Panc1 (cell line): ENCODE measurements around the gene LIPA. TPM values are rescaled to one million over a fixed set of nuclear protein-coding genes. Genes with fewer than 3 reads are reported as not detected.
A peak's percentile ranks its signal among the peaks of the same experiment; 100 is the strongest.

Experiments
- ATAC-seq: fragments of 200-7000 bp; cut with Tn5 transposase; 2 replicates; pipeline ENCODE4 v1.9.1; 2020; ENCODE audit warnings: mild to moderate bottlenecking, moderate library complexity
- BruUV-seq: library from RNA; stranded (reverse); fragments of 400-500 nt; replicated peaks from 2 replicates; lab custom pipeline; 2021; lab: Mats Ljungman, UMichigan
- CTCF ChIA-PET: fragments of 300-600 bp; sonication (Branson Sonifier 250); formaldehyde crosslinking; loops from one replicate; lab custom pipeline; 2022; ENCODE audit warnings: antibody characterized with exemption; lab: Charles Lee
- POLR2A ChIA-PET: fragments of 300-600 bp; sonication (Branson Sonifier 250); formaldehyde crosslinking; loops from one replicate; lab custom pipeline; 2022; ENCODE audit warnings: antibody characterized with exemption; lab: Charles Lee
- DNase-seq: peaks from one replicate; pipeline ENCODE4 v3.0.0-alpha.2; 2010; ENCODE audit warnings: low read depth, low spot score
- H3K27ac ChIP-seq: 2 replicates; pipeline ENCODE4 v1.5.1; 2011; ENCODE audit warnings: mild to moderate bottlenecking, low read length, inconsistent platforms
- H3K27me3 ChIP-seq: fragments of 200-500 bp; sonication (Bioruptor generic); 2 replicates; pipeline ENCODE4 v1.6.0; 2014; ENCODE audit warnings: low read length, inconsistent platforms; ENCODE audit not compliant: control insufficient read depth, insufficient read depth
- H3K36me3 ChIP-seq: fragments of 200-500 bp; sonication (Bioruptor generic); 2 replicates; pipeline ENCODE4 v1.5.1; 2014; ENCODE audit warnings: inconsistent platforms, mild to moderate bottlenecking, low read length, moderate library complexity; ENCODE audit not compliant: control insufficient read depth, insufficient read depth
- H3K4me1 ChIP-seq: 2 replicates; pipeline ENCODE4 v1.5.1; 2011; ENCODE audit warnings: inconsistent platforms, mild to moderate bottlenecking, low read length, moderate library complexity; ENCODE audit not compliant: control insufficient read depth, insufficient read depth
- H3K4me3 ChIP-seq, 2 experiments: 2 replicates each; pipeline ENCODE4 v1.5.1; 2011 to 2012; ENCODE audit warnings: low read depth in 2 of 2, low read length in 2 of 2, mild to moderate bottlenecking in 2 of 2, inconsistent platforms in 1 of 2, moderate library complexity in 1 of 2
- H3K9me3 ChIP-seq: fragments of 200-500 bp; sonication (Bioruptor generic); 2 replicates; pipeline ENCODE4 v1.5.1; 2014; ENCODE audit warnings: low read depth, mild to moderate bottlenecking, inconsistent platforms, low read length, moderate library complexity; ENCODE audit not compliant: control insufficient read depth, insufficient read depth
- POLR2AphosphoS5 ChIP-seq: IDR thresholded peaks from 2 replicates; pipeline ENCODE4 v1.6.1; 2012; ENCODE audit warnings: mild to moderate bottlenecking, low read depth, low read length, moderate library complexity
- SIN3A ChIP-seq: IDR thresholded peaks from 2 replicates; pipeline ENCODE4 v1.6.1; 2012; ENCODE audit warnings: low read depth, mild to moderate bottlenecking, low read length, moderate library complexity, borderline replicate concordance; ENCODE audit not compliant: insufficient read depth
- TCF7L2 ChIP-seq: IDR thresholded peaks from 2 replicates; pipeline ENCODE4 v1.6.1; 2011; ENCODE audit warnings: mild to moderate bottlenecking, low read depth, low read length, inconsistent platforms
- in situ Hi-C: cut with HindIII; loops from 2 replicates; pipeline ENCODE4 v1.10.0; 2016; ENCODE audit warnings: low sequenced_read_pairs, low pct_unique_long_range_greater_than_20kb
- intact Hi-C: fragments of 100-400 bp; cut with micrococcal nuclease; formaldehyde crosslinking; loops from one replicate; pipeline ENCODE4 v1.10.0; 2022; ENCODE audit not compliant: unreplicated experiment
- total RNA-seq: library from RNA; stranded (reverse); gene quantifications from one replicate; pipeline ENCODE4 v1.2.1, GENCODE V29; 2021; ENCODE audit not compliant: unreplicated experiment
- TF ChIP-seq, protein P1 (sequence below): fragments of 450-650 bp; IDR thresholded peaks from 2 replicates; pipeline ENCODE4 v1.5.1; 2017; ENCODE audit warnings: mild to moderate bottlenecking
- TF ChIP-seq, protein P2 (sequence below), 2 experiments: IDR thresholded peaks; 2 replicates each; pipeline ENCODE4 v1.6.1; 2011 to 2012; ENCODE audit warnings: low read depth in 2 of 2, control low read depth in 1 of 2, low read length in 1 of 2, mild to moderate bottlenecking in 1 of 2, moderate library complexity in 1 of 2; ENCODE audit not compliant: insufficient read depth in 1 of 2

The LIPA gene
- total RNA-seq, 1 experiment from 2014 or later = 172 TPM

DNA sequence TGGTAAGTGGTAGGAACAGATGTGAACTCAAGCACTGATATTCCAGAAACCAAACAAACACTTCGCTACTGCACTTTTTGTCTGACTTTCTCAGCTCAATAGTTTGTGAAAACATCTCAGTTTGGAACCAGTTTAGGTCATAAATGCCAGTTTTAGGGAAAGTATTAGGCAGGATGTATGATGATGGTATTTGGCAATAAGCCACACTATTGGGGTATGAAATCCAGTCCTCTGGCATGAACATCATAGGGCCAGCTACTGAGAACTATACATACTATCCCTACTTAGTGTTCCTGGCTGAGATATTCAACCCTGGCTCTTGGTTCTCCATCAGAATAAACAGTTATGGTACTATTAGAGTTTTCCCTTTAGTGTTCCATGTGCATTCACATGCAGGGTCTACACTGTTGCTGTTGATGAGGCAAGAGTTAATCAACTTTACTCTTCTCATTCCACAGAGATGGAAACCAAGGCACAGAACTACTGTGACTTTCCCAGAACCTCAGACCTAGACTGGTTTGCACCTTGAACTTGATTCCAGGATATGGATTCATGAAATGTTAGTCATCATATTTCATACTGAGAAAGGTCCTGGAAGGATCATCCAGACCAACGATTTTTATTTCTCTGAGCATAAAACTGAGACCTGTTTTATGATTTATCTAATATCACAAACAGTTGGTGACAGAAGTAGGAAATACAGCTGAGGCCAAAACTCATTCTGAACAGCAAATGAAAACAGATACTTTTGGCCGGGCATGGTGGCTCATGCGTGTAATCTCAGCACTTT lies 30.2 kb upstream of the LIPA start:
- Histone ChIP-seq H3K27me3 (no peaks in the 10 kb centered on the region), H3K4me1 (peaks cover 60% of the 10 kb centered on the region), H3K27ac (peak overlapping the region; percentile 98), H3K4me3 (no peak overlapping the region), H3K36me3 (no peaks in the 10 kb centered on the region), H3K9me3 (no peaks in the 10 kb centered on the region)
- POLR2A ChIA-PET = interaction anchor here (0.5 kb wide), 1 partner anchor 98 kb away, joined by 3 read pairs; no protein-coding TSS in a partner anchor
- no TSS peak for BruUV-seq
- intact Hi-C loops (no loop called here), in situ Hi-C loops (no loop called here)
- CTCF ChIA-PET = no interaction called here
- no peak for TF ChIP-seq TCF7L2
- no peak for TF ChIP-seq POLR2AphosphoS5
- TF ChIP-seq, protein P1, sequence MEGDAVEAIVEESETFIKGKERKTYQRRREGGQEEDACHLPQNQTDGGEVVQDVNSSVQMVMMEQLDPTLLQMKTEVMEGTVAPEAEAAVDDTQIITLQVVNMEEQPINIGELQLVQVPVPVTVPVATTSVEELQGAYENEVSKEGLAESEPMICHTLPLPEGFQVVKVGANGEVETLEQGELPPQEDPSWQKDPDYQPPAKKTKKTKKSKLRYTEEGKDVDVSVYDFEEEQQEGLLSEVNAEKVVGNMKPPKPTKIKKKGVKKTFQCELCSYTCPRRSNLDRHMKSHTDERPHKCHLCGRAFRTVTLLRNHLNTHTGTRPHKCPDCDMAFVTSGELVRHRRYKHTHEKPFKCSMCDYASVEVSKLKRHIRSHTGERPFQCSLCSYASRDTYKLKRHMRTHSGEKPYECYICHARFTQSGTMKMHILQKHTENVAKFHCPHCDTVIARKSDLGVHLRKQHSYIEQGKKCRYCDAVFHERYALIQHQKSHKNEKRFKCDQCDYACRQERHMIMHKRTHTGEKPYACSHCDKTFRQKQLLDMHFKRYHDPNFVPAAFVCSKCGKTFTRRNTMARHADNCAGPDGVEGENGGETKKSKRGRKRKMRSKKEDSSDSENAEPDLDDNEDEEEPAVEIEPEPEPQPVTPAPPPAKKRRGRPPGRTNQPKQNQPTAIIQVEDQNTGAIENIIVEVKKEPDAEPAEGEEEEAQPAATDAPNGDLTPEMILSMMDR = no peak
- TF ChIP-seq, protein P2, sequence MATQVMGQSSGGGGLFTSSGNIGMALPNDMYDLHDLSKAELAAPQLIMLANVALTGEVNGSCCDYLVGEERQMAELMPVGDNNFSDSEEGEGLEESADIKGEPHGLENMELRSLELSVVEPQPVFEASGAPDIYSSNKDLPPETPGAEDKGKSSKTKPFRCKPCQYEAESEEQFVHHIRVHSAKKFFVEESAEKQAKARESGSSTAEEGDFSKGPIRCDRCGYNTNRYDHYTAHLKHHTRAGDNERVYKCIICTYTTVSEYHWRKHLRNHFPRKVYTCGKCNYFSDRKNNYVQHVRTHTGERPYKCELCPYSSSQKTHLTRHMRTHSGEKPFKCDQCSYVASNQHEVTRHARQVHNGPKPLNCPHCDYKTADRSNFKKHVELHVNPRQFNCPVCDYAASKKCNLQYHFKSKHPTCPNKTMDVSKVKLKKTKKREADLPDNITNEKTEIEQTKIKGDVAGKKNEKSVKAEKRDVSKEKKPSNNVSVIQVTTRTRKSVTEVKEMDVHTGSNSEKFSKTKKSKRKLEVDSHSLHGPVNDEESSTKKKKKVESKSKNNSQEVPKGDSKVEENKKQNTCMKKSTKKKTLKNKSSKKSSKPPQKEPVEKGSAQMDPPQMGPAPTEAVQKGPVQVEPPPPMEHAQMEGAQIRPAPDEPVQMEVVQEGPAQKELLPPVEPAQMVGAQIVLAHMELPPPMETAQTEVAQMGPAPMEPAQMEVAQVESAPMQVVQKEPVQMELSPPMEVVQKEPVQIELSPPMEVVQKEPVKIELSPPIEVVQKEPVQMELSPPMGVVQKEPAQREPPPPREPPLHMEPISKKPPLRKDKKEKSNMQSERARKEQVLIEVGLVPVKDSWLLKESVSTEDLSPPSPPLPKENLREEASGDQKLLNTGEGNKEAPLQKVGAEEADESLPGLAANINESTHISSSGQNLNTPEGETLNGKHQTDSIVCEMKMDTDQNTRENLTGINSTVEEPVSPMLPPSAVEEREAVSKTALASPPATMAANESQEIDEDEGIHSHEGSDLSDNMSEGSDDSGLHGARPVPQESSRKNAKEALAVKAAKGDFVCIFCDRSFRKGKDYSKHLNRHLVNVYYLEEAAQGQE (IDR thresholded peaks at IDR 0.05; ENCODE audit: insufficient read depth in 1 of 2, low read depth in 2 of 2, low read length in 1 of 2) = no peak
- no peak for TF ChIP-seq SIN3A
- DNase-seq (no peak), ATAC-seq (no peak)

DNA sequence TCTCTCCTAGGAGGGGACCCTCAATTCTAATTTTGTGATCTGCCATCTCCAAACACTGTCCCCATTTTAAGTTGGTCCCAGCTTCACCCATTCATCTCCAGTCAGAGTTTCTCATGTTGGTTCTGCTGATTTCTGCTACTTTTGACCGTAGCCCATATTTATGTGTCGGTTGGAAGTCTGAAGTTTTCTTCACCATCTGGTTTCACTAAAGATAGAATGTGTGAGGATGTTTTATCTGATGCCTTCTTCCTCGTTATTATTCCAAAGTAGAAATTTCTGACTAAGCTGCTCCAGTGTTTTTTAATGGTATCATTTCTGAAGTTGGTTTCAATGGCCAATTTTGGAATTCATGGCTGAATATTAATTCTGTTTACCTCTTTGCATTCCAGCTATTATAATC lies 28.9 kb upstream of the LIPA start:
- DNase-seq = no peak
- TF ChIP-seq POLR2AphosphoS5 (no peak), SIN3A (no peak), TCF7L2 (no peak)
- TF ChIP-seq, protein P2 (IDR thresholded peaks at IDR 0.05; ENCODE audit: insufficient read depth in 1 of 2, low read depth in 2 of 2, low read length in 1 of 2) = no peak
- TF ChIP-seq, protein P1 = no peak
- Histone ChIP-seq H3K36me3 (no peaks in the 10 kb centered on the region), H3K27me3 (no peaks in the 10 kb centered on the region), H3K4me3 (no peak overlapping the region), H3K27ac (peak overlapping the region; percentile 98), H3K9me3 (no peaks in the 10 kb centered on the region), H3K4me1 (peaks cover 60% of the 10 kb centered on the region)
- intact Hi-C loops (no loop called here), in situ Hi-C loops (no loop called here)
- BruUV-seq = no TSS peak
- ChIA-PET CTCF (no interaction called here), POLR2A (no interaction called here)
- no peak for ATAC-seq
